ENCODE measurements around the gene NEDD9.

Gene NEDD9

GRCh38 chr6:11192167-11192566 is 40.3 kb downstream of the NEDD9 start:
- Mint-ChIP-seq H3K36me3 (ENCODE audit: low read depth) (peaks cover 87% of the 10 kb centered on the region), H3K4me3 (no peak overlapping the region)
- no peak for TF ChIP-seq CTCF (IDR thresholded peaks at IDR 0.05)

GRCh38 chr6:11190625-11191245 is 41.7 kb downstream of the NEDD9 start:
- H3K36me3 Mint-ChIP-seq (ENCODE audit: low read depth), result peaks cover 89% of the 10 kb centered on the region
- H3K9me3 Mint-ChIP-seq, result peaks cover 8% of the 10 kb centered on the region
- H3K27me3 Mint-ChIP-seq (ENCODE audit: low read depth, poor library complexity), result peaks cover 3% of the 10 kb centered on the region
- no peak overlapping the region for H3K27ac Mint-ChIP-seq
- no peak overlapping the region for H3K4me3 Mint-ChIP-seq
- no peak for DNase-seq
- H3K4me1 Mint-ChIP-seq, result peaks cover 4% of the 10 kb centered on the region
- no peak for TF ChIP-seq CTCF (IDR thresholded peaks at IDR 0.05)

More at GRCh38 chr6:11192167-11192566, 40.3 kb downstream of the NEDD9 start:
- peaks cover 3% of the 10 kb centered on the region for H3K27me3 Mint-ChIP-seq (ENCODE audit: low read depth, poor library complexity)
- peaks cover 13% of the 10 kb centered on the region for H3K4me1 Mint-ChIP-seq
- peaks cover 20% of the 10 kb centered on the region for H3K9me3 Mint-ChIP-seq
- no peak overlapping the region for H3K27ac Mint-ChIP-seq
- DNase-seq, result no peak

GRCh38 chr6:11189865-11190624 is 42.4 kb downstream of the NEDD9 start:
- no peak for TF ChIP-seq CTCF (IDR thresholded peaks at IDR 0.05)
- Mint-ChIP-seq H3K9me3 (peaks cover 3% of the 10 kb centered on the region), H3K4me3 (no peak overlapping the region), H3K4me1 (peaks cover 4% of the 10 kb centered on the region), H3K36me3 (ENCODE audit: low read depth) (peaks cover 90% of the 10 kb centered on the region), H3K27me3 (ENCODE audit: low read depth, poor library complexity) (peaks cover 6% of the 10 kb centered on the region), H3K27ac (no peak overlapping the region)
- DNase-seq, result no peak

- Mint-ChIP-seq H3K27me3 (ENCODE audit: low read depth, poor library complexity) (peaks cover 6% of the 10 kb centered on the region), H3K27ac (no peak overlapping the region), H3K4me3 (no peak overlapping the region), H3K4me1 (peaks cover 4% of the 10 kb centered on the region), H3K36me3 (ENCODE audit: low read depth) (peaks cover 87% of the 10 kb centered on the region), H3K9me3 (no peaks in the 10 kb centered on the region)
- DNase-seq, result no peak
- TF ChIP-seq CTCF (IDR thresholded peaks at IDR 0.05), result no peak
Observed at GRCh38 chr6:11188161-11188915, 44.1 kb downstream of the NEDD9 start.

- TF ChIP-seq CTCF (IDR thresholded peaks at IDR 0.05), result no peak
- H3K9me3 Mint-ChIP-seq, result peaks cover 3% of the 10 kb centered on the region
- H3K27ac Mint-ChIP-seq, result no peak overlapping the region
- H3K27me3 Mint-ChIP-seq (ENCODE audit: low read depth, poor library complexity), result peaks cover 6% of the 10 kb centered on the region
- H3K4me1 Mint-ChIP-seq, result peaks cover 4% of the 10 kb centered on the region
- H3K36me3 Mint-ChIP-seq (ENCODE audit: low read depth), result peaks cover 87% of the 10 kb centered on the region
- no peak overlapping the region for H3K4me3 Mint-ChIP-seq
- no peak for DNase-seq
Observed at GRCh38 chr6:11187301-11187700, 45.2 kb downstream of the NEDD9 start.
